HUES64 (cell line): Measurements from ENCODE around the gene ACVR1. TPM values are rescaled to one million over a fixed set of nuclear protein-coding genes. Genes with fewer than 3 reads are reported as not detected.

Experiments
- H3K27ac ChIP-seq: 2 replicates; pipeline ENCODE4 v1.7.0; 2013; ENCODE audit warnings: low read depth, low read length, inconsistent platforms
- H3K27me3 ChIP-seq: 2 replicates; pipeline ENCODE4 v1.6.1; 2013; ENCODE audit warnings: mild to moderate bottlenecking, low read length; ENCODE audit not compliant: insufficient read depth
- H3K36me3 ChIP-seq: 2 replicates; pipeline ENCODE4 v1.6.1; 2013; ENCODE audit warnings: mild to moderate bottlenecking, low read length; ENCODE audit not compliant: insufficient read depth
- H3K4me1 ChIP-seq: 2 replicates; pipeline ENCODE4 v1.6.1; 2013; ENCODE audit warnings: mild to moderate bottlenecking, low read length, moderate library complexity; ENCODE audit not compliant: insufficient read depth
- H3K4me3 ChIP-seq: 2 replicates; pipeline ENCODE4 v1.5.1; 2013; ENCODE audit warnings: mild to moderate bottlenecking, low read length, moderate library complexity
- H3K9ac ChIP-seq: 2 replicates; pipeline ENCODE4 v1.6.1; 2013; ENCODE audit warnings: mild to moderate bottlenecking, low read depth, low read length
- H3K9me3 ChIP-seq: 2 replicates; pipeline ENCODE4 v1.6.1; 2013; ENCODE audit warnings: low read depth, low read length; ENCODE audit not compliant: insufficient read depth
- WGBS: fragments of 150-250, 120-280 bp; methylation state at CpG from one replicate; pipeline ENCODE4 v1.1.7; 2013; ENCODE audit warnings: missing lambda C conversion rate; 5-methylcytosine and 5-hydroxymethylcytosine counted together
- polyA plus RNA-seq, 2 experiments: library from polyadenylated mRNA; stranded (reverse); fragments of 50-300 nt; gene quantifications; one replicate each; pipeline ENCODE4 v1.2.3, GENCODE V29; 2013

The ACVR1 gene
- 12.0 TPM for polyA plus RNA-seq (2013, experiment 1 of 2)
- 10.9 TPM for polyA plus RNA-seq (2013, experiment 2 of 2)

- Histone ChIP-seq H3K9me3 (no peaks in the 10 kb centered on the region), H3K27ac (peak within 1 kb of the TSS; percentile 82), H3K9ac (peak within 1 kb of the TSS; percentile 62), H3K36me3 (no peaks in the 10 kb centered on the region), H3K4me1 (peaks cover 18% of the 10 kb centered on the region), H3K27me3 (peaks cover 10% of the 10 kb centered on the region), H3K4me3 (peak within 1 kb of the TSS; percentile 67)
- WGBS = under 1% methylated on average over 85 of the region's 85 CpGs
Observed at GRCh38 chr2:157876066-157876785, at the start of gene ACVR1. ACVR1 (minus strand) TSS chr2:157876330; CDS start chr2:157799493, 76,837 bp downstream.

- Histone ChIP-seq H3K4me1 (peaks cover 25% of the 10 kb centered on the region), H3K4me3 (no peak overlapping the region), H3K36me3 (no peaks in the 10 kb centered on the region), H3K27ac (no peak overlapping the region), H3K27me3 (peaks cover 24% of the 10 kb centered on the region), H3K9ac (no peak overlapping the region), H3K9me3 (no peaks in the 10 kb centered on the region)
- 85% methylated on average over 2 of the region's 3 CpGs for WGBS
Observed at GRCh38 chr2:157925071-157925470, 48.9 kb upstream of the ACVR1 start.

DNA sequence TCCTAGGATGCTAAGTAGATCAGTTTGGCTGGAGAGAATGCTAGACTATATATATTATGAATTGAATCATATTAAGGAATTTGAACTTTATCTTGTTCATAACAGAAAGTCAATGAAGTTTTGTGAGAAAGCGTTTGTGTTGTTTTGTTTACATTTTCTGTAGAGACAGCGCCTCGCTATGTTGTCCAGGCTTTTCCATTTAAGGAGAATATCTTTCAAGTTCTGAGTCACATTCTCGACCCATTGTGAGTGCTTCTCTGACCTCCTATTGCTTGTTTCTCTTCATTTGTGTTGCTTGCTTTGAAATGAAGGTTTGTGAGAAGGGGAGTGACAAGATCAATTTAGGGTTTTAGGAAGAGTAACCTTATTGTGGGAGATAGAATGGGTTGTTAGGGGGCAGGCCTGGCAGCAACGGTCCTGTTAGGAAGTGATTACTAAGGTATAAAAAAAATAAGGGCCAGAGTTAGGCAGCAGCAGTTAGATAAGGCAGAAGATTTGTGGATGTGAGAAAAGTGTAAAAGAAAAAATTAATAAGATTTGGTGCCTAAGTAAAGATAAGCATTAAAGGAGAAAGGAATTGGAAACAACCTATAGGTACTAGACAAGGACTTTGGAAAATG lies 47.6 kb upstream of the ACVR1 start:
- Histone ChIP-seq H3K4me3 (no peak overlapping the region), H3K9me3 (no peaks in the 10 kb centered on the region), H3K4me1 (peaks cover 25% of the 10 kb centered on the region), H3K27ac (peak overlapping the region; percentile 18; the same call in 1 of the 2 replicates), H3K36me3 (no peaks in the 10 kb centered on the region), H3K27me3 (peaks cover 13% of the 10 kb centered on the region), H3K9ac (no peak overlapping the region)
- 65% methylated on average over 5 of the region's 5 CpGs for WGBS

DNA sequence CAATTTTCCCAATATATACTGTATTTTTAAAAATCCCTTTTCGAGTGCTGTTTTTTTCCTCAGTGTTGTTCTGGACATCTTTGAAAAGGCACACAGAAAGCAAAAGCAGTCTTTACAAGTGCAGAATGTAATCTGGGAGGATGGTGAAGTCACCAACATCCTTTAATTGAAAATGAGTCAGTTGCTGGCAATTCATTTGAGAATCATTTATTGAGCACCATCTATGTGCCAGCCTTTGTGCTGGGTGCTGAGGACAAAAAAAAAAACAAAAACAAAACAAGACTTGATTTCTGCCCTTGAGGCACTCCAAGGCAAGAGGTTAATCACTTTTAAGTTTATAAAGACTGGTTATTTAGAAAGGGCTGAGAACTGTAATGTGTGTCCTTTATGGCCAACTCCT lies 46.7 kb upstream of the ACVR1 start:
- no peak overlapping the region for H3K27ac ChIP-seq

DNA sequence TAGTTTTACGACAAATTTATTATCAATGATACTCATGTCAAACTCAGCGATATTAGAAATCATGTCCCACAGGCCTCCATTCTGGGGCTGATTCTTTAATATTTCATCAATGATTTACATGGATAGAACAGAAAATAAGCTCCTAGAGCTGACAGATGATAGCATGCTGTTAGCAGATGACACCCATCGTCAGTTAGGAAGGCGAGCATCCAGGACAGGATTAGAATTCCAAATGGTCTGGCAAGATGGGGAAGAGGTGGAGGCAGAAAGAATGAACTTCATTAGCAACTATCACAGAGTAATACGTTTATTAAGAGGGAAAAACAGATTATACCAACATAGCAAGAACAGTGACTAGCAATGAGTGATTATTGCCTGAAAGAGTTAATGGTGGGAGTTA lies 46.2 kb upstream of the ACVR1 start:
- 90% methylated on average over 2 of the region's 5 CpGs for WGBS

More for the DNA sequence above, 46.7 kb upstream of the ACVR1 start:
- no peak overlapping the region for H3K4me3 ChIP-seq
- 0 out of 2 replicates have a peak, but pooled peaks cover 4% of the 10 kb centered on the region for H3K27me3 ChIP-seq
- no peaks in the 10 kb centered on the region for H3K9me3 ChIP-seq
- WGBS = 87% methylated on average over 1 of the region's 1 CpG
- H3K36me3 ChIP-seq = no peaks in the 10 kb centered on the region
- no peak overlapping the region for H3K9ac ChIP-seq
- peaks cover 25% of the 10 kb centered on the region for H3K4me1 ChIP-seq

GRCh38 chr2:157920736-157921135 lies 44.6 kb upstream of the ACVR1 start:
- H3K27me3 ChIP-seq = 0 out of 2 replicates have a peak, but pooled peaks cover 3% of the 10 kb centered on the region
- no peaks in the 10 kb centered on the region for H3K9me3 ChIP-seq
- no peaks in the 10 kb centered on the region for H3K36me3 ChIP-seq
- no peak overlapping the region for H3K9ac ChIP-seq
- no CpG with 5 or more reads among the region's 1 CpG for WGBS
- H3K4me1 ChIP-seq = peaks cover 25% of the 10 kb centered on the region
- no peak overlapping the region for H3K4me3 ChIP-seq
- H3K27ac ChIP-seq = no peak overlapping the region

More for the DNA sequence above, 46.2 kb upstream of the ACVR1 start:
- no peaks in the 10 kb centered on the region for H3K9me3 ChIP-seq
- H3K4me3 ChIP-seq = no peak overlapping the region
- H3K4me1 ChIP-seq = peaks cover 25% of the 10 kb centered on the region
- no peak overlapping the region for H3K9ac ChIP-seq
- H3K27me3 ChIP-seq = 0 out of 2 replicates have a peak, but pooled peaks cover 3% of the 10 kb centered on the region
- no peaks in the 10 kb centered on the region for H3K36me3 ChIP-seq
- no peak overlapping the region for H3K27ac ChIP-seq

GRCh38 chr2:157919181-157919580 lies 43.1 kb upstream of the ACVR1 start:
- Histone ChIP-seq H3K27ac (no peak overlapping the region), H3K27me3 (0 out of 2 replicates have a peak, but pooled peaks cover 3% of the 10 kb centered on the region), H3K36me3 (no peaks in the 10 kb centered on the region), H3K9me3 (no peaks in the 10 kb centered on the region), H3K4me1 (peaks cover 14% of the 10 kb centered on the region), H3K9ac (no peak overlapping the region), H3K4me3 (no peak overlapping the region)
- 77% methylated on average over 6 of the region's 6 CpGs for WGBS

DNA sequence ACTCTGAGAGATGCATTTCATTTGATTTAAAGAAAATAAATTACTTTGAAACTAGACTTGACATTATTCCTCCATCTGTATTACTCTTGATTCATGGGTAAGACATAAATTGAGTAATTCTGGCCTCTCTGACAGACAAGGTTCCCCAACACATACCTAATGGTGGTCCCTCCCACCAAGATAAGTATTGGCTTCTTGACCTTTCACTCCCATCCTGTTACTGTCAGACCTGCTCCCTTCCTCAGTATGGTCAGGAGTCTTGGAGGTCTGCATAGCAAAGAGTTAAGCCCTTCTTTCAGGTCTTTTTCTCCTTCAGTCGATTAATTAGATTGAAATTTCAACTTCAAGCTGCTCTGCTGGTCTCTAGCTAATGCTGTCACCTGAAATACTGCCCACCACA lies 42.2 kb upstream of the ACVR1 start:
- Histone ChIP-seq H3K36me3 (no peaks in the 10 kb centered on the region), H3K9ac (no peak overlapping the region), H3K4me1 (peaks cover 5% of the 10 kb centered on the region), H3K27me3 (0 out of 2 replicates have a peak, but pooled peaks cover 3% of the 10 kb centered on the region), H3K4me3 (no peak overlapping the region), H3K27ac (no peak overlapping the region), H3K9me3 (no peaks in the 10 kb centered on the region)
- WGBS = 72% methylated on average over 1 of the region's 1 CpG

- H3K36me3 ChIP-seq = no peaks in the 10 kb centered on the region
- no peaks in the 10 kb centered on the region for H3K4me1 ChIP-seq
- no peak overlapping the region for H3K27ac ChIP-seq
- H3K4me3 ChIP-seq = no peak overlapping the region
- H3K9me3 ChIP-seq = no peaks in the 10 kb centered on the region
- H3K27me3 ChIP-seq = no peaks in the 10 kb centered on the region
- H3K9ac ChIP-seq = no peak overlapping the region
Observed at GRCh38 chr2:157911750-157912149, 35.6 kb upstream of the ACVR1 start.

GRCh38 chr2:157911246-157911645 lies 35.1 kb upstream of the ACVR1 start:
- H3K27ac ChIP-seq = no peak overlapping the region
- H3K36me3 ChIP-seq = no peaks in the 10 kb centered on the region

DNA sequence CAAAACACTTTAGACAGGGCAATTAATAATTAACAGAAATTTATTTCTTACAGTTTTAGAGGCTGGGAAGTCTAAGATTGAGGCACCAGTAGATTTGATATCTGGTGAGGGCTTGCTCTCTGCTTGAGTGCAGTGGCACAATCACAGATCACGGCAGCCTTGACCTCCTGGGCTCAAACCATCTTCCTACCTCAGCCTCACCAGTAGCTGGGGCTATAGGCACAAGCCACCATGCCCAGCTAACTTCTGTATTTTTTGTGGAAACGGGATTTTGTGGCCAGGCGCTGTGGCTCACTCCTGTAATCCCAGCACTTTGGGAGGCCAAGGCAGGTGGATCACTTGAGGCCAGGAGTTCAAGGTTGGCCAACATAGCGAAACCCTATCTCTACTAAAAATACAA lies 29.0 kb upstream of the ACVR1 start:
- Histone ChIP-seq H3K9me3 (no peaks in the 10 kb centered on the region), H3K27me3 (no peaks in the 10 kb centered on the region), H3K27ac (no peak overlapping the region), H3K4me1 (peaks cover 4% of the 10 kb centered on the region; the same call in 1 of the 2 replicates), H3K36me3 (no peaks in the 10 kb centered on the region), H3K9ac (no peak overlapping the region), H3K4me3 (no peak overlapping the region)
- WGBS = 89% methylated on average over 4 of the region's 4 CpGs

More at GRCh38 chr2:157911246-157911645, 35.1 kb upstream of the ACVR1 start:
- Histone ChIP-seq H3K4me3 (no peak overlapping the region), H3K9ac (no peak overlapping the region), H3K27me3 (no peaks in the 10 kb centered on the region), H3K4me1 (no peaks in the 10 kb centered on the region), H3K9me3 (no peaks in the 10 kb centered on the region)
